ENCODE data around the gene STAG3. TPM values are rescaled to one million over a fixed set of nuclear protein-coding genes. Genes with fewer than 3 reads are reported as not detected.
A peak's percentile ranks its signal among the peaks of the same experiment; 100 is the strongest.

STAG3 gene
- total and polyA plus RNA-seq, 8 donors, result 0.19 to 1.2 (median 0.98) TPM

GRCh38 chr7:100163871-100164270, 13.8 kb upstream of the STAG3 start:
- WGBS, 2 donors, result 70 to 83% methylated on average over 5 of the region's 5 CpGs
- H3K27me3 ChIP-seq, result no peaks in the 10 kb centered on the region
- no peak overlapping the region for H3K4me3 ChIP-seq
- peaks cover 0 to 7% (median 0%) of the 10 kb centered on the region in 3 donors for H3K4me1 ChIP-seq
- TF ChIP-seq CTCF (IDR thresholded peaks at IDR 0.05), result no peak
- no peak for FAIRE-seq
- DNase-seq, result no peak
- H3K27ac ChIP-seq, result no peak overlapping the region
- no peak for ATAC-seq
- no peaks in the 10 kb centered on the region for H3K36me3 ChIP-seq
- H3K9me3 ChIP-seq, result no peaks in the 10 kb centered on the region
- intact Hi-C loops (cut with DNase I), result no loop called here

- Histone ChIP-seq H3K4me1 (peaks cover 0 to 7% (median 0%) of the 10 kb centered on the region in 3 donors), H3K27ac (no peak overlapping the region), H3K36me3 (no peaks in the 10 kb centered on the region), H3K9me3 (no peaks in the 10 kb centered on the region), H3K27me3 (no peaks in the 10 kb centered on the region), H3K4me3 (no peak overlapping the region)
- FAIRE-seq (no peak), ATAC-seq (no peak), DNase-seq (peak in 2 of 6 donors; percentile 54 to 63)
- TF ChIP-seq CTCF (IDR thresholded peaks at IDR 0.05), result no peak
- 52 to 59% methylated on average over 16 of the region's 16 CpGs for WGBS, 2 donors
- intact Hi-C loops (cut with DNase I), result no loop called here
Observed at GRCh38 chr7:100166317-100166940, 11.3 kb upstream of the STAG3 start.

- ATAC-seq (peak in 1 of 4 donors; percentile 8), FAIRE-seq (no peak), DNase-seq (peak in 1 of 6 donors; percentile 43)
- intact Hi-C loops (cut with DNase I), result no loop called here
- peaks cover 0 to 10% (median 0%) of the 10 kb centered on the region in 3 donors for H3K4me1 ChIP-seq
- no peaks in the 10 kb centered on the region for H3K27me3 ChIP-seq
- H3K27ac ChIP-seq, result no peak overlapping the region
- H3K36me3 ChIP-seq, result no peaks in the 10 kb centered on the region
- peak overlapping the region in 1 of 4 donors; percentile 41 for H3K4me3 ChIP-seq
- 30 to 38% methylated on average over 14 of the region's 14 CpGs for WGBS, 2 donors
- no peak for TF ChIP-seq CTCF (IDR thresholded peaks at IDR 0.05)
- H3K9me3 ChIP-seq, result no peaks in the 10 kb centered on the region
Observed at GRCh38 chr7:100166970-100167911, 10.5 kb upstream of the STAG3 start.

GRCh38 chr7:100167912-100168323, 9.8 kb upstream of the STAG3 start:
- peak overlapping the region in 2 of 4 donors; percentile 7 to 41 for H3K4me3 ChIP-seq
- H3K9me3 ChIP-seq, result no peaks in the 10 kb centered on the region
- no peak for TF ChIP-seq CTCF (IDR thresholded peaks at IDR 0.05)
- ATAC-seq (peak in 3 of 4 donors; percentile 27 to 53 (median 28)), FAIRE-seq (no peak), DNase-seq (peak in 1 of 6 donors; percentile 48)
- 1 to 5% methylated on average over 11 of the region's 11 CpGs for WGBS, 2 donors
- peaks cover 0 to 10% (median 0%) of the 10 kb centered on the region in 3 donors for H3K4me1 ChIP-seq
- H3K27me3 ChIP-seq, result no peaks in the 10 kb centered on the region
- no peaks in the 10 kb centered on the region for H3K36me3 ChIP-seq
- H3K27ac ChIP-seq, result no peak overlapping the region
- intact Hi-C loops (cut with DNase I), result no loop called here

All from pancreas (tissue), 10 donors.